Hepatic stellate cell (primary cell): ENCODE results near the gene TSPAN14.

Experiments used
- DNase-seq: peaks from one replicate; pipeline ENCODE4 v3.0.0; 2011; ENCODE audit warnings: low spot score

Gene TSPAN14

DNA sequence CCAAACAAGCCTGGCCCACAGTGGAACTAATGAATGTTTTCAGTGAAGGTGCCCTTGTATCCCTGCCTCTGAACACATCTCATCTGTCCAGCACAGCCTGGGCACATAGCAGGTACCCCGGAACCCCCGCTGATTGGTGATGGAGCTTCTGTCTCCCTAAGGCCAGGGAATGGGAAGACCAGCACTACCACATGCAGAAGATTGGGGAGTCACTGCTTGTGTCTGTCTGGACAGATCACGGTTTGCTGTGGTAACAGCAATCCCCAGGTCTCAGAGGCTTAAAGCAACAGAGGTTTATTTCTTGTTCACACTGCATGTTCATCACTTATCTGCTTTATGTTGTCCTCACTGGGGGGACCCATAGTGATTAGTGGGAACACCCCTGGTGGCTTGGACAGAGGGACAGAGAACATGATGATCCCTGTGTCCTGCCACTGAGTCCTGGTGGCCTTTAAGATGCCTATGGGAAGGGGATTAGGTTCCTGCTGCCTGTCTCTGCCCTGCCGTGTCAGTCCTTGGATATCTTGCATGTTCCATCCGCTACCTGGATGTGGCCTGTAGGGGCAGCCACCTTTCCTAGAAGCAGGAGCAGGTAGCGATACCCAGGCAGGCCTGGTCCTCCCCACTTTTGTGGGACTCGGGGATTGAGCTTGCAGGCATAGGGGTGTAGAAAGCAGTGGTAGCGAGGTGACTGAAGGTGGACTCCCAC, 3.6 kb downstream of the TSPAN14 start:
- no peak for DNase-seq

DNA sequence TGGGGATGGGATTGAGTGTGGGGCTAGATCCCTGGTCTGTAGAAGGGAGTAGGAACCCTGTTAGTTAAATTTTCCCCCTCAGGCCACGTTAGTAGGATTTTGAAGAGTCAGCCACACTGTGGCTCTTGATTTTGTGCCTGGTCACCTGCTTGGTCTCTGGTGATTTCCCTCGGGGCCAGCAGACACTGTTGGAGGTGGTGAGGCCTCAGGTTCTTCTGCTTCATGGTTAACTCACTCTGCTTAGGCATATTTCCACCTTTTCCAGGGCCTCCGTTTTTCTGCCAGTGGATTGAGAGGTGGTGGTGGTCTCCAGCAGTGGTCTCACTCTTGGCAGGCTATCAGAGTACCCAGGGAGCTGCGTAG, 4.1 kb downstream of the TSPAN14 start:
- no peak for DNase-seq

DNA sequence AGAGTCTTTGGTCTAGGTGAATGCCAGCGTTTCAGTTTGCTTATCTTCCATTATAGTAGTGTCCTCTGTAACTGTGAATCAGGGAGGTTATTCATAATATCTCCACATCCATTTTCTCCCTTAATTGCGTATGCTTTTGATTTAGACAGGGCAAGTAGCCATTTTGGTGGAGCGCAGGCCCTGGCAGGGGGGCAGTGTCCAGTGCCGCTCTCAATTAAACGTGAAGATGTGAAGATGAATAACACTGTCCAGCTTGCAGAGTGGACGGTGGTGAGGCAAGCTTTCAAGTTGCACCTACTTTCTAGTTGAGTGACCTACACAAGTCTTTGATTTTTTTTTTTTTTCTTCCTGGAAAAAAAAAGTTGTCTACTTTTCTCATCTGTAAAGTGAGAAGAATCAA, 4.5 kb downstream of the TSPAN14 start:
- no peak for DNase-seq

DNA sequence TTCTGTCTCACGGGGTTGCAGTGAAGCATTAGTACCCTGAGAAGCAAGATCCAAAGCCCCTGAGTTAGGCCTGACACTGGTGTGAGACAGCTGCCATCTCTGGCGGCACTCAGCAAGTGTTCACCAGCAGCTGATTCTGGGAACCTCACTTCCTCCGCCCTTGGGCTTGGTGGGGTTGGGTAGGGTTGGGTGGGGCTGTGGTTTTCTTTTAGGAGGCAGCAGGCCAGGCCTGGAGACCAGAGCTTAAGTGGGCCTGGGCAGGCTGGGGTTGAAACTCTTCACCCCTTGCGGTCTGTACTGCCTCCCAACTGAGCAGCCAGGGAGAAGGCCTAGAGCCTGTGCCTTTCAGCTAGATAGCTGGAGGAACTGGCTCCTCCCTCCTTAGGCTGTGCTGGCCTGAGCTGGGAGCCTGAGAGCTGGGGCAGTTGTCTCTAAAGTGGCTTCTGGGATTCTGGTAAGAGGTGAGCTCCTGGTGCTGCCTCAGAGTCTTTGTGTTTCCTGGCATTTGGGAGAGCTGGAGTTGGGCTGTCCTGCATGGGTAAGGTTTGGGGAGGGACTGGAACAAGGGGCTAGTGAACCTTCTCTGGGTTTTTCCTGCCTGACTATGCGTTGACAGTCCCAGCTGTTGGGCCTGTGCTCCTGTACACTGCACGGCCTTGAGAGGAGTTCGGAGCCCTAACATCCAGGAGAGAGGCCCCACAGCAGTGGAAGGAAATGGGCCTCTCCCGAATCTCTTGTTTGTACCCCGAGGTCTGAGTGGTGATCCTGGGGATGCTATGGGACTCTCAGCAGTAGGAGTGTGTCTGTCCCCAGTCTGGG, 5.1 kb downstream of the TSPAN14 start:
- peak; percentile 90 for DNase-seq

DNA sequence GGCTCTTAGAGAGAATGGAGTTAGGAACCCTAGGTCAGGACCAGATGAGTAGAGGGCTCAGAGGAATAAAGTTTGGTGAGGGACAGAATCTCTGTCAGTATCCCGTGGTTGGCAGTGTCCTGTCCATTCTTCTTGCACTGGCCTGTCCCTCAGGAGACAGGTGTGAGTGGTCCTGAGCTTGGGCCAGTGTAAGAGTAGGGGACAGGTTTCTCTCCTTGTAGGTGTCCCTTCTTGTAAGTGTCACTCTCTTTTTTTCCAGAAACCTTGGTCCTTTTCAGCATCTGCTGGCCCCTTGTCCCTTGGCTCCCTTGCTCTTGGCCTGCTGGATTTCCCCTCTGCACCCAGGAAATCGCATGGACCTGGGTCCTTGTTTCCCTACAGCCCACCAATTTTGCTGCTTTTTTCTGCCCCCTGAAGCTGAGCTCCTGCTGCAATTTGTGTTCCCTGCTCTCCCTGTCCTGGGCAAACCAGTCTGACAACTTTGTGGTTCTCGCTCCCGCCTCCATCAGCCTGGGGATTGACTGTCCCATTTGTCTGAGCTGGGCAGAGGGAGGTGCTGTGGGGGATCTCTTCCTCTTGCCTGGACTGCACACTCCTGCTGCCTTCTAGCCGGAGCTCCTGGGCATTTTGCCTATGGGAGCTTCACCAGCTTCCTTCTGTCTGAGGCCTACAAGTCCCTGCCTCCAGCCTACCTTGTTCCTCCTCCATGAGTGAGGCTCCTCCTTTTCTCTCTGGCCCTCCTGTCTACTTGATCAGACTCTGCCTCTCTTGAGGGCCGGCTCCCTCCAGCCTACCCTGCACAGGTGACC, 6.5 kb downstream of the TSPAN14 start:
- peak; percentile 38 for DNase-seq

DNA sequence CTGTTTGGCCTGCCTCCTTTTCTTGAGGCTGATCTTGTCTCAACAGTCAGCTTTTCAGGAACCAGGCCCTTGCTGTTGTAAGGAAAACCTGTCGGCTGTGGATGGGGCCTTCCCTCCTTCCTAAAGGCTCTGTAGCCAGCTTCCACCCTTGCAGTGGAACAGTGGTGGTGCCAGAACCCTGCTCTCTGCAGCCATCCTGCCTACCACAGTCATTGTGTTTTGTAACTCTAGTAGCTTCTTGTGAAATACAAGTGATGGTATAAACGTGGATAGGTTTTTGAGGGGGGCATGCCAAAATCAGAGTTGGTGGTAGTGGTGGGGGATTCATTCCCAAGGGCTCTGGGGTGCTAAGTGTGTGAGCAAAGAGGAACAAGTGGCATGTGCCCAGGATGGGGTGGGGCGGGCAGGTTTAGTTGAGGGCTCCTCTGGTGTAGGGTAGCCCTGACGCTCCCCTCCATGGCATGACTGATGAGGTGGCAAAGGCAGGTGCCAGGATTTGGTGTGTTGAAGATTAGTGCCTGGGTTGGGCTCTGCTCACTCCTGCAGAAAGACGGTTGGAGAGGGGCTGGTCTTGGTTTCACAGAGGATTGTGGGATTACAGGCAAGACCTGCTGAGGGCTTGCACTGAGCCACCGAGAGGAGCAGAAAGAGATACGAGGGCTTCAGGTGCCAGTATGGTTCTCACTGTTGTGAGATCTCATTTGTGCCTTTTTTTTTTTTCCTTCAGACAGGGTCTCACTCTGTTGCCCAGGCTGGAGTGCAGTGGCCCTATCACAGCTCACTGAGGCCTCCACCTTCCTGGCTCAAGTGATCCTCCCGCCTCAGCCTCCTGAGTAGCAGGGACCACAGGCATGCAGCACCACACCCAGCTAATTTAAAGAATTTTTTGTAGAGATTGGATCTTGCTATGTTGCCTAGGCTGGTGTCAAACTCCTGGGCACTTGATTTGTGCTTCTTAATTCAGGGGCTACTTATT, 7.4 kb downstream of the TSPAN14 start:
- DNase-seq: no peak

DNA sequence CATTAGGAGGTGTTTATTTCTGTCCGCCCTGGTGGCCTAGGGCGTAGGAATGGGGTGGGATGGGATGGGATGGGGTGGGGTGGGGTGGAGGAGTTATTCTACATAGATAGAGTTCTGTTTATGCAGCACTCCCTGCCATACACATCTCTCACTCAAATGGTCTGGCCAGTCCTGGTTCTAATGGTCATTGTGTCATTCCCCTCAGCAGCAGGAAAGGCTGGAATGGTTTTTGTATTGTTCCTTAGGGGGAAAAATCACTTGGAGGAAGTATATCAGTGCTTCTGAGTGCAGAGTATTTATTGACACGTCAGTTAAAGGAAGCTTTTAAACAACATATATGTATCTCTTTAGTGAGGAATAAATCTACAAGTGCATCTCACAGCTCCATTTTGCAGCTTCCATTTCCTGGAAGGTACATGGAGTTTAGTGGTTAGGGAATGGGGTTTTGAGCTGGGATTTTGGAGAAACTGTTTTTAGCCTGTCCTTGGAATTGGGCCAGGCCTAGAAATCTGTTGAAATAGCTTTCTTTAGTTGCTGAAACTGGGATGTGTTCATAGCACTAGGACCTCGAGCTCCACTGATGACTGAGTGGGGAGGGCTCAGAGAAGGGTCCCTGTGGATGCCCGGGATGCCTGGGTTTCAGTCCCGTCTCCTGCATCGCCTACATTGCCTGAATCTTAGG, 8.3 kb downstream of the TSPAN14 start:
- peak; percentile 53 for DNase-seq

DNA sequence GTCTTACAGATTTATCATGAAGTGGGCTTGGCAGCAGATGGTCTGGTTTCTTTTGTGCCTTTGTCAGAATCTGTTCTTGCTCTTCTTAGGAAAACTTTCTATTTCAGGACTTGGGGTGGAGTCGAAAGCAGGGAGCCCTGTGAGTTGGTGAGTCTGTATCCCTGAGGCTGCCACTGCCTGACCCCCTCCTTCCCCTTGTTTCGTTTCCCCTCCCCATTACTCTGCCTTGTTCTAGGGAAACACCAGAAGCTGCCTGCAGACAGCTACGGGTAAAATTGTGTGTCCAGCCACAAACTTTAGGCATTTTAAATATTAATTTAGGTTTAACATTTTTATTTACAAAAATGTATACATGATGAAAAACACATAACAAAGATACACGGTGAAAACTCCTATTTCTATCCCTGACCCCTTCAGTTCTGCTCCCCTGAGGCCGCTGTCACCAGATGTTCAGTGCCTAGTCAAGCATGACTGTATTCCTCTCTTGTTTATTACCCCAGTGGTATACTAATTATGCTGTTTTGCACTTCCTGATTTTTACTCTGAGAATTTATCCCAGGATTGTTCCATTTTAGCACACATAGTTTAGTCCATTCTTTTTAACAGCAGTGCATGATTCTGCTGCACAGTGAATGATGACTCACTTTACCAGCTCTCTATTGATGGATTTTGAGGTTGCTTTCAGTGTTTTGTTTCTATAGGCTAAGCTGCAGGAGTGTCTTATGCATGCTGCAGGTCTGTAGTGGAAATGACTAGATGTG, 9.1 kb downstream of the TSPAN14 start:
- DNase-seq: peak; percentile 55

DNA sequence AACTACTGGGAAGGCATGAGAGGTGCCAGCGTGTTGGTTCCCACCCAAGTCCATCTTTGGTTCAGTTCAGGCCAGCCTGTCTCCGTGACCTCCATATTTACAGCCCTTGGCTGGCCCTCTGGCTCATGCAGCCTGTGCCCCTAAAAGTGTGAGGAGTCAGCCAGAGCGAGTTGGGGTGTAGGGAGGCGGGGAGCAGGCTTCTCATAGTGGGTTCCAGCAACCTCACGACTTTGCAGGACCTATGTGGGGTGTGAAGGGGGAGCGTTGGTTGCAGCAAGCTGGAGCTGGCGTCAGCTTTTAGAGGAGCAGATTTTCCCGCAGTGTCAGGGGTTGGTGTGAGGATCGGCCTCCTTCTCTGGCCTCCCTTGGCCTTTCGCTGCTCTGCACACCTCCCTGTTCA, 9.8 kb downstream of the TSPAN14 start:
- DNase-seq: no peak

DNA sequence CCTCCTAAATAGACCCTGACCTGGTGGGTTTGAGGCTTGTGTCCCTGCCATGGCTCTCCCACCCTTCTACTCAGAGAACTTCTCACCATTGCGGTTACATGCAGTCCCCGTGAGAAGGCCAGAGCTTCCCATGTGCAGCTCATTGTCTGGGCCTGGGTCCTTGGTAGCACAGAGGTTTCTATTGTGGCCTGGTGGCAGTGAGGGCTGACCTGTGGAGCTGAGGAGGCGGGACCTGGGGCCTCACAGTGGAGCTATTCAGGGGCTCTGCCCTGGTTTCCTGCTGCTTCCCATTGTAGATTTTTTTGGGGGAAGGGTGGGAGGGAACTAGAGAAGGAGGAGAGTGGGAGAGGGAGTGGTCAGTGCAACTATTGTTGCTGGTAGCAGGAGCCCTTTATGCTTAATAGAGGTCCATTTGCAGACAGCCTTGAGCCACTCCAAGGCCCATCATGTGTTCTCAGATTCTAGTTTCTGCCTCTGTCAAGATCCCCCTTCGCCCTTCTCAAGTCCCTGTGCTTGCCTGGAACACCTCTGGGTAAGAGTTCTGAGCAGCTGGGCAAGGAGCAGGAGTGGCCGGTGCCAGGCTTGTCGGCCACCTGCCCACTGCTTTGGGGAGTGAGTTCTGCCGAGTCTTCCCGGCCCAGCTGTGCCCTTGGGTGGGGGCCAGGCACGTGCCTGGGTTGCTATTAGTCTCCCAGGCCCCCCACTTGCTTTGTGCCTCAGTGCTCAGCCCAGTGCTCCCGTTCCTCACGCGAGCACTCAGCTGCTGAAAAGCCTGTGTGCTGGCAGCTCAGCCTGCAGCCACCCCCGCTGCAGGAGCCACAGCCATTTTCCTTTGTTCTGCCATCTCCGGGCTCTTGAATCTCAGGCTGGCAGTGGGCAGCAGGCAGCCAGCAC, 10.7 kb downstream of the TSPAN14 start:
- DNase-seq: peak; percentile 50

DNA sequence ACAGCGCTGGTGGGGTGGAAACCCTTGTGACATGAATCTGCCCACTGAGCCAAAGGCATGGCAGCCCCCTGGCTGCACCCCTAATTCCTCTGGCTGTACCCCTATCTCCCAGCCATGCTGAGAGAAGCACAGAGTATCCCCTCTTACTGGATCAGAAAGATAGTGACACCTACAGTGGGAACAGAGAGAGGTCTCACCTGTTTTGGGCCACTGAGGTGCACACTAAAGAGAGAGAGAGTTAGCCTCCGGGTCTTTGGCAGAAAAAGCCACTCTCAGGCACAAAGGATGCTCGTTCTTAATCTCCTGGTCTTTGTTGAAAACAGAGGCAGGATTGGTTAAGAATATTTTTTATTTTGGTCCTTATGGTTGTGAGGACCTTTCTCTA, 11.3 kb downstream of the TSPAN14 start:
- no peak for DNase-seq

DNA sequence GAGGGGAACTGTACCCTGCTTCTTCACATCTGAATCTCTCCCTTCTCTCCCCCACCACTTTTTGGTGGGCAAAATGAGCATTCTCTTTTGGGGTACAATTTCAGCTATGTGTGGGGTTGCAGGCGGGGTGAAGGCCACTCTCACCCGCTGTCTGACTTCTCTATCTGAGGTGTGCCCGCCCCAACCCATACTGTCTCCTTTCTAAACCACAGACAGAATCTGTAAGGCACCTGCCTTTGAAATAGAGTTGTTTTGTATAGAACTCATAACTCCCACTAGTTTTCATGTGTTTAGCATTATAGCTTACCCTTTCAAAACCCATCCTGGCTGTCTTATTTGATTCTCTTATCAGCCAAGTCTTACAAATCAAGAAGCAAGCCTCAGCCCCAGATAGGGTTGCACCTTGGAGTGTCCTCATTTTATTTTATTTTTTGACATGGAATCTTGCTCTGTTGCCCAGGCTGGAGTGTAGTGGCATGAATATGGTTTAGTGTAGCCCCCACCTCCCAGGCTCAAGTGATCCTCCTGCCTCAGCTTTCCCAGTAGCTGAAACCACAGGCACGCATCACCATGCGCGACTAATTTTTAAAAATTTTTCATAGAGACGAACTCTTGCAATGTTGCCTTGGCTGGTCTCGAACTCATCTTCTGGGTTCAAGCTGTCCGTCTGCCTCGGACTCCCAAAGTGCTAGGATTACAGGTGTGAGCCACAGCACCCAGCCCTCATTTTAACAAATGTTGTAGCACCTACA, 11.9 kb downstream of the TSPAN14 start:
- DNase-seq: no peak

DNA sequence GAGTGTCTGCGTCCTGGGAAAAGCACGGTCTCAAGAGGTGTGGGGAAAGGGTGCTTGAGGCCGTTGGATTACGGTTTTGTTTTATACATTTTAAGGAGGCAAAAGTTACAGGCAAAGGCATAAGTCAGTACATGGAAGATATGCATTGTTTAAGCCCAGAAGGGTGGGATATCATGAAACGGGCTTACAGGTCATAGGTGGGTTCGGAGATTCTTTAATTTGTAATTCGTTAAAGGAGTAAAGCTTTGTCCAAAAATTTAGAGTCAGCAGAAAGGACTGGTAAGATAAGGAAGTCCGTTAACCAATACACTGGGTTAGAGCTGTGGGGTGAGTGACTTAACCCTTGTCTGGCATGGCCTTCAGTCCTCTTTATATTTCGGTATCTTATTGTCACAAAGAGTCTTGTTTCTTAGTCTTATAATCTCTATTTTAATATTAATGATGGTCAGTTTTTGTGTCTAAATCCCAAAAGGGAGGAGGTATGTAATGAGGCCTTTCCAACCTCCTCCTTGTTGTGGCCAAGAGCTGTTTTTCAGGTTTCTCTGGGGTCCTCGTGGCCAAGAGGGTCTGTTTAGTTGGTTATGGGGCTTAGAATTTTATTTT, 12.7 kb downstream of the TSPAN14 start:
- no peak for DNase-seq

DNA sequence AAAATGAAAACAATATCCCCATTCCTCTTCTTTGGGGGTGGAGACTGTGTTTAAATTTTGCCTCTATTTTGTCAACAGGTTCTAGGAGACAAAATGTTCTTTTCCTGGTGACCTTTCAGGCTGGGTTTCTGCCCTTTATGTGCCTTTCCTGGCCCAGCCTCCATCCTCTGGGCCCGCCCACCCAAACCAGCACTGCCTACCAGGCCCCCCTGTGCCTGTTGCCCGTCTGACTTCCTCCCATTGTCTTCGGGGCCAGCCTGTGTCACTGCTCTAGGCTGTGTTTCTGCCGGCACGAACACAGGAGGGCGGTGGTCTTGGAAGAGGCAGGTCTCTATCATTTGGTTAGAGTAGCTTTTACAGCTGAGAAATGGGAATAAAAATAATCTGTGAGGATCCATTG, 13.9 kb downstream of the TSPAN14 start:
- no peak for DNase-seq

DNA sequence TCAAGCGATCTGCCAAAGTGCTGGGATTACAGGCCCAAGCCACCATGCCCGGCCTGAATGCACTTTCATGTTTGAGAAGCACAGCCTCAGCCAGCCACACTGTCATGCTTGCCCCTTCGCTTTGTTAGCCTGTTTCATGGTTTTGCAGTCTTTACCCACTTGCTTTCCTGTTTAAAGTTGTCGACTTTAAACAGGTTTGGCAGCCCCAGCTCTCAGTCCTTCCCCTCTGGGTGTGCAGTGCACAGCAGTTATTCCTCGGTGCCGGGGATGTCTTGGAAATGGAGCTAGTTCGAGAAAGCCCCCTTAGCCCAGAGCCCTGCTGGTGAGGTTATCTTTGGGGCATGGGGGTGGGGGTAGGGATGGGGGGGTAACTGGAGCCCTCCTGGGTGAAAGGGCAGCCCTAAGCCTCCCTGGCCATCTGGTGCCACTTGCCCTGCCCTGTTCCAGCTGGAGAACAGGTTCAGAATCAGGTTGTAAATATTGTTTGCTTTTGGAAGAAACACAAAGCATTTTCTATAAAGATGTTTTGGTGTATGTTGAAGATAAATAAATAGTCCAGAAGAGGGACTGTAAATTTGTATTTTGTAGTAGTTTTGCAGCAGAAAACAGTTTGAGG, 14.8 kb downstream of the TSPAN14 start:
- no peak for DNase-seq

DNA sequence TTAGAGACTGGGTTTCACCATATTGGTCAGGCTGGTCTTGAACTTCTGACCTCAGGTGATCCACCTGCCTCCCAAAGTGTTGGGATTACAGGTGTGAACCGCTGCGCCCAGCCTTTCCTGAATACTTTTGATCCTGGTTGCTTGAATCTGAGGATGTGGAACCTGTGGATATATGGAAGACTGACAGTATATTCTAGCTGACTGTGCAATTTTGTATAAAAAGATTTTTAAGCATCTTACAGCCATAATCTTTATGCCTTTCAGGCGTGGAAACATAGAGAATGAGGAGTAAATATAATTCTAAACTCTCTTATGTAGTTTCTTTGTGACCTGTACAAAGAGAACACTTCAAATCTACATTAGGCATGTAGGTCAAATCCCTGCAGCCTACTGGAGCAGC, 16.2 kb downstream of the TSPAN14 start:
- no peak for DNase-seq

DNA sequence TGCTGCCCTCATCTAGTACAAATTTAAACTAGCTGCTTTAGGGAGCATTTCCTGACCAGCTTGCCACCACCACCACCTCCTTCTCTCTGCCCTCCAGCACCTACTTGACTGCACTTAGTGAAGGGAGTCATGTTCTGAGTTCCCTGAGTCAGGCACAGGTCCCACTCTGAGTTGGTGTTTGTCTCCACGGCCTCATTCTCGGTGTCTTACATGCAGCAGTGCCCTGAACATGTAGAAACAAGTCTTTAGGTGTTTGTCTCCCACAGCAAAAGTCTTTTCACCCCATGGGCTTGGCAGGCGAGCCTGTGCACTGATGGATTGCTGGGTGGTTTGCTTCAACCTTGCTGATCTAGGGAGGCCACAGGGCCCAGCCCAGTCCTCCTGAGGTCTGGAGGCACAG, 16.9 kb downstream of the TSPAN14 start:
- no peak for DNase-seq
